H1 (cell line): ENCODE measurements around the gene RAB3IL1. TPM values are rescaled to one million over a fixed set of nuclear protein-coding genes. Genes with fewer than 3 reads are reported as not detected.

Experiments used
- CTCF ChIA-PET: fragments of 300-600 bp; sonication (Branson Sonifier 250); formaldehyde crosslinking; loops from one replicate; lab custom pipeline; 2021; ENCODE audit not compliant: partially characterized antibody; lab: Charles Lee
- POLR2A ChIA-PET: fragments of 300-600 bp; sonication (Branson Sonifier 250); formaldehyde crosslinking; loops from one replicate; lab custom pipeline; 2021; ENCODE audit warnings: inconsistent platforms; ENCODE audit not compliant: partially characterized antibody; lab: Charles Lee
- DNase-seq, 2 experiments: peaks; one replicate each; pipeline versions ENCODE4 v3.0.0 to v3.0.0-alpha.2; 2010 to 2022; ENCODE audit warnings: low spot score in 2 of 2, low read depth in 1 of 2, mixed read lengths in 1 of 2
- FAIRE-seq: peaks from 2 replicates; lab custom pipeline; 2011; peaks lifted over from hg19 to GRCh38; lab: Jason Lieb, UNC
- H2AFZ ChIP-seq: 2 replicates; pipeline ENCODE4 v1.8.1; 2012; ENCODE audit warnings: low read length, inconsistent platforms
- H2AK5ac ChIP-seq: 2 replicates; pipeline ENCODE4 v1.6.1; 2013; ENCODE audit warnings: low read depth, low read length
- H2BK120ac ChIP-seq: replicated peaks from 2 replicates; pipeline ENCODE3; 2013; ENCODE audit warnings: low read depth, low read length, inconsistent platforms
- H2BK12ac ChIP-seq: 2 replicates; pipeline ENCODE4 v1.6.1; 2013; ENCODE audit warnings: low read depth, low read length
- H2BK15ac ChIP-seq: 2 replicates; pipeline ENCODE4 v1.6.1; 2013; ENCODE audit warnings: low read length
- H2BK20ac ChIP-seq: 2 replicates; pipeline ENCODE4 v1.6.1; 2013; ENCODE audit warnings: low read length
- H2BK5ac ChIP-seq: 2 replicates; pipeline ENCODE4 v1.6.1; 2013; ENCODE audit warnings: low read depth, low read length
- H3K14ac ChIP-seq: 2 replicates; pipeline ENCODE4 v1.6.1; 2013; ENCODE audit warnings: inconsistent platforms; ENCODE audit not compliant: insufficient read length
- H3K18ac ChIP-seq: 2 replicates; pipeline ENCODE4 v1.6.1; 2013; ENCODE audit warnings: low read length; ENCODE audit errors: extremely low read depth
- H3K23ac ChIP-seq: 2 replicates; pipeline ENCODE4 v1.6.1; 2013; ENCODE audit warnings: inconsistent platforms; ENCODE audit not compliant: insufficient read length
- H3K23me2 ChIP-seq: 2 replicates; pipeline ENCODE4 v1.6.1; 2013; ENCODE audit warnings: low read depth, low read length
- H3K27ac ChIP-seq: 2 replicates; pipeline ENCODE4 v1.6.1; 2011; ENCODE audit warnings: low read depth, low read length, inconsistent platforms
- H3K27me3 ChIP-seq, 4 experiments: replicated peaks in 1 of 4; 1 replicate in 1 of 4; 2 replicates in 3 of 4; pipeline versions ENCODE4 v1.6.1 to v1.8.1; 2011 to 2013; ENCODE audit warnings: low read length in 3 of 4, mild to moderate bottlenecking in 3 of 4, inconsistent platforms in 2 of 4, mixed read lengths in 2 of 4, moderate library complexity in 1 of 4; ENCODE audit not compliant: control insufficient read depth in 3 of 4, insufficient read depth in 3 of 4; ENCODE audit errors: extremely low read depth in 1 of 4
- H3K36me3 ChIP-seq, 4 experiments: 2 replicates each; pipeline versions ENCODE4 v1.6.1 to v1.8.1; 2011 to 2013; ENCODE audit warnings: mild to moderate bottlenecking in 4 of 4, low read length in 3 of 4, moderate library complexity in 2 of 4, control low read depth in 1 of 4, inconsistent platforms in 1 of 4; ENCODE audit not compliant: insufficient read depth in 4 of 4, control insufficient read depth in 2 of 4
- H3K4ac ChIP-seq: replicated peaks from 2 replicates; pipeline ENCODE3; 2013; ENCODE audit warnings: low read length, low read depth, mixed read lengths, inconsistent platforms; ENCODE audit not compliant: insufficient read length
- H3K4me1 ChIP-seq, 4 experiments: replicated peaks in 1 of 4; 1 replicate in 1 of 4; 2 replicates in 3 of 4; pipeline versions ENCODE4 v1.6.1 to v1.8.1; 2011 to 2013; ENCODE audit warnings: low read length in 3 of 4, inconsistent platforms in 2 of 4, mixed read lengths in 1 of 4; ENCODE audit not compliant: insufficient read depth in 4 of 4, control insufficient read depth in 3 of 4
- H3K4me2 ChIP-seq, 2 experiments: 2 replicates each; pipeline versions ENCODE4 v1.6.1 to v1.8.1; 2011 to 2013; ENCODE audit warnings: low read depth in 2 of 2, low read length in 2 of 2, control low read depth in 1 of 2, inconsistent platforms in 1 of 2, mild to moderate bottlenecking in 1 of 2; ENCODE audit not compliant: insufficient read depth in 1 of 2
- H3K4me3 ChIP-seq, 4 experiments: fragments of 200-600, 300-600 bp in 1 of 4; sonication (generic), shearing (Covaris generic), sonication (Bioruptor Twin) in 1 of 4; 2 replicates each; pipeline versions ENCODE4 v1.5.1 to v1.8.1; 2011 to 2016; ENCODE audit warnings: low read length in 4 of 4, low read depth in 3 of 4, control low read depth in 2 of 4, inconsistent platforms in 2 of 4, mild to moderate bottlenecking in 2 of 4, mixed read lengths in 1 of 4, moderate library complexity in 1 of 4; ENCODE audit not compliant: insufficient read depth in 2 of 4; ENCODE audit errors: extremely low read depth in 1 of 4
- H3K56ac ChIP-seq: replicated peaks from 2 replicates; pipeline ENCODE3; 2013; ENCODE audit warnings: low read depth, mild to moderate bottlenecking, mixed read lengths, low read length, inconsistent platforms; ENCODE audit not compliant: insufficient read length
- H3K79me1 ChIP-seq: 2 replicates; pipeline ENCODE4 v1.6.1; 2013; ENCODE audit warnings: low read depth, low read length, control low read depth
- H3K79me2 ChIP-seq, 2 experiments: 2 replicates each; pipeline versions ENCODE4 v1.6.1 to v1.8.1; 2012 to 2013; ENCODE audit warnings: low read length in 2 of 2, mild to moderate bottlenecking in 2 of 2, inconsistent platforms in 1 of 2; ENCODE audit not compliant: insufficient read depth in 2 of 2, control insufficient read depth in 1 of 2
- H3K9ac ChIP-seq, 4 experiments: replicated peaks in 1 of 4; 1 replicate in 1 of 4; 2 replicates in 3 of 4; pipeline versions ENCODE4 v1.6.1 to v1.8.1; 2011 to 2013; ENCODE audit warnings: low read depth in 3 of 4, low read length in 3 of 4, control low read depth in 2 of 4, mild to moderate bottlenecking in 2 of 4, moderate library complexity in 2 of 4, inconsistent platforms in 1 of 4; ENCODE audit errors: extremely low read depth in 1 of 4
- H3K9me3 ChIP-seq, 2 experiments: 2 replicates each; pipeline versions ENCODE4 v1.6.1 to v1.8.1; 2012 to 2013; ENCODE audit warnings: mild to moderate bottlenecking in 2 of 2, moderate library complexity in 2 of 2, control low read depth in 1 of 2, inconsistent platforms in 1 of 2, low read depth in 1 of 2, low read length in 1 of 2, mixed read lengths in 1 of 2; ENCODE audit not compliant: insufficient read depth in 2 of 2
- H4K20me1 ChIP-seq, 2 experiments: replicated peaks in 1 of 2; 2 replicates each; pipeline versions ENCODE3 to v1.8.1; 2011 to 2013; ENCODE audit warnings: inconsistent platforms in 2 of 2, low read length in 2 of 2, mild to moderate bottlenecking in 1 of 2; ENCODE audit not compliant: insufficient read depth in 2 of 2, control insufficient read depth in 1 of 2
- H4K5ac ChIP-seq: 2 replicates; pipeline ENCODE4 v1.6.1; 2013; ENCODE audit warnings: low read length, low read depth, mixed read lengths, inconsistent platforms; ENCODE audit not compliant: insufficient read length
- H4K8ac ChIP-seq: 2 replicates; pipeline ENCODE4 v1.8.0; 2013; ENCODE audit warnings: mild to moderate bottlenecking, moderate library complexity, low read length, inconsistent platforms; ENCODE audit not compliant: insufficient read depth; ENCODE audit errors: extremely low read depth
- H4K91ac ChIP-seq: replicated peaks from 2 replicates; pipeline ENCODE3; 2013; ENCODE audit warnings: low read length, mixed read lengths, inconsistent platforms; ENCODE audit not compliant: insufficient read length
- ASH2L ChIP-seq: fragments of 200-600, 300-600 bp; sonication (generic); IDR thresholded peaks from one replicate; pipeline ENCODE4 v1.7.1; 2017; ENCODE audit warnings: low read length
- BACH1 ChIP-seq: IDR thresholded peaks from 2 replicates; pipeline ENCODE4 v1.6.1; 2012; ENCODE audit warnings: low read length, improper control_type of control experiment
- FOSL1 ChIP-seq: IDR thresholded peaks from 2 replicates; pipeline ENCODE4 v1.6.1; 2011; ENCODE audit warnings: mild to moderate bottlenecking, low read depth, low read length, moderate library complexity; ENCODE audit not compliant: insufficient read depth
- JUND ChIP-seq: IDR thresholded peaks from 2 replicates; pipeline ENCODE4 v1.6.1; 2011; ENCODE audit warnings: mild to moderate bottlenecking, improper control_type of control experiment, low read length
- POLR2AphosphoS5 ChIP-seq: IDR thresholded peaks from 2 replicates; pipeline ENCODE4 v1.6.1; 2011; ENCODE audit warnings: low read depth, low read length
- SIN3A ChIP-seq, 2 experiments: IDR thresholded peaks in 1 of 2; conservative IDR thresholded peaks in 1 of 2; 2 replicates each; pipeline ENCODE4 v1.6.1; 2011 to 2012; ENCODE audit warnings: low read length in 2 of 2, improper control_type of control experiment in 1 of 2, low read depth in 1 of 2, mild to moderate bottlenecking in 1 of 2
- TAF7 ChIP-seq: optimal IDR thresholded peaks from 2 replicates; pipeline ENCODE3; 2011; ENCODE audit warnings: low read depth, mild to moderate bottlenecking, inconsistent platforms, low read length, moderate library complexity, borderline replicate concordance
- TCF12 ChIP-seq: IDR thresholded peaks from 2 replicates; pipeline ENCODE4 v1.6.1; 2011; ENCODE audit warnings: low read depth, mild to moderate bottlenecking, low read length
- YY1 ChIP-seq: IDR thresholded peaks from 2 replicates; pipeline ENCODE4 v1.6.1; 2011; ENCODE audit warnings: low read depth, mild to moderate bottlenecking, low read length
- WGBS, 2 experiments: shearing (Covaris generic) in 1 of 2; methylation state at CpG; one replicate each; pipeline versions ENCODE4 v1.1.6 to v1.1.7; 2013 to 2015; ENCODE audit warnings: low lambda C conversion rate in 2 of 2, mixed read lengths in 2 of 2, inconsistent platforms in 1 of 2, low coverage in 1 of 2, missing lambda C conversion rate in 1 of 2; ENCODE audit not compliant: insufficient replicate concordance in 2 of 2, insufficient coverage in 1 of 2, insufficient read length in 1 of 2; ENCODE audit errors: extremely low coverage in 1 of 2, missing lambda C conversion rate in 1 of 2; 5-methylcytosine and 5-hydroxymethylcytosine counted together
- polyA plus RNA-seq, 7 experiments: library from polyadenylated mRNA; depleted of rRNA in 3 of 7; stranded (reverse) in 5 of 7; unstranded in 2 of 7; fragments of >200 nt in 5 of 7; fragments of 200-250 nt in 2 of 7; gene quantifications; 1 replicate in 5 of 7; 2 replicates in 1 of 7; 4 replicates in 1 of 7; pipeline versions ENCODE4 v1.2.1 to v1.2.3, GENCODE V29; 2011 to 2013; ENCODE audit warnings: missing spikeins in 2 of 7, mixed read lengths in 2 of 7
- total RNA-seq: library from RNA; stranded (reverse); fragmentation: NEBNext Ultra II Directional; extraction: Animal tissue kit (Norgen Biotek cat#: 25700); gene quantifications from 2 replicates; pipeline ENCODE4 v1.2.1, GENCODE V29; 2021

The RAB3IL1 gene
- total and polyA plus RNA-seq, 2 of the 8 experiments (the other 6 are each of a cell fraction or from before 2014, with no cell fraction given), result 6.8 to 7.9 TPM

DNA sequence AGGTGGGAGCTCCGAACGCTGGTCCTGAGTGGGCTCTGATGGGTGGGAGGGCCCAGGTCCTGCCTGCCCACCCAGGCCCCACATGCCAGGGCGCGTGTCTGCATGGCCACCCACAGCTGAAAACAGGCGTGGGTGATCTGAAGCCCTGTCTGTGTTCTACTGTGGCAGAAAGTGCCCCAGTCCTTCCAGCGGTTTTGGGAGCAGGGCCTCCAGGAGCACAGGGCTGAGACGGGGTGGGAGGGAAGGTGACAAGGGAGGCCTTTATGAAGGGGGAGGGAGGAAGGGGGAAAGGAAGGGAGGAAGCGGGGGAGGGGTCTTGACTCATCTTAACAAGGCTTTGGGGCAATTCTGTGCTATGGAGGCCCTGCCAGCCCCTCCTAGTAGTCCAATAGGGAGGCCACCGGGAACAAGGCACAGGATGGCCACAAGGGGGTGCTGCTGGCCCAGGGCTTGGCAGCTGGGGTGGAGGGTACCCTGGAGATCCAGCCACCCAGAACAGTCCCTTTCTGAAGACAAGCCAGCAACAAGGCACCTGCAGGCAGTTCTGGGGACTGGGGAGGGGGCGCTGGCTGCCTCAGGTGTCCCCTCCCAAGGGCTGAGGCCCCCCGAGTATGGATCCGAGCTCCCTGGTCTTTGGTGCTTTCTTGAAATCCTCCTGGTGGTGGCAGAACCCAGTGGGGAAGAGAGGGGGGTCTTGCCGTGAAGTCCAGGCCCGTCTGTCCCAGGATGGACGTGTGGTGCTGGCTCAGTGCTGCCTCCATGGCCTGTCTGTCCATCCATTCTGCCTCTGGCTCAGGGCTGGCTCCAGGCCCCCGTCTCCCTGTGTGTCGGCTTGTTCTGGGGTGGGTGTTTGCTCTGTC is 19.7 kb downstream of the RAB3IL1 start:
- Histone ChIP-seq H3K4me3 (no peak overlapping the region), H2BK15ac (no peak overlapping the region; the same call in 1 of the 2 replicates), H2BK5ac (no peak overlapping the region), H3K23ac (no peak overlapping the region), H3K36me3 (no peaks in the 10 kb centered on the region), H3K4ac (no peak overlapping the region), H2BK120ac (no peak overlapping the region), H3K27ac (0 out of 2 replicates have a peak overlapping the region, but pooled peaks have one; percentile 2), H4K5ac (no peak overlapping the region), H4K20me1 (no peaks in the 10 kb centered on the region), H3K23me2 (no peaks in the 10 kb centered on the region), H3K79me2 (no peaks in the 10 kb centered on the region), H3K9ac (no peak overlapping the region), H3K27me3 (no peaks in the 10 kb centered on the region), H4K8ac (no peak overlapping the region; the same call in 1 of the 2 replicates), H3K4me1 (peaks cover 0 to 11% (median 2%) of the 10 kb centered on the region in 4 experiments; a peak in 3 of 7 replicates), H3K56ac (no peak overlapping the region), H4K91ac (peak overlapping the region; percentile 41), H2BK12ac (0 out of 2 replicates have a peak overlapping the region, but pooled peaks have one; percentile 68), H3K14ac (no peak overlapping the region), H2AK5ac (no peak overlapping the region), H2AFZ (no peak overlapping the region), H2BK20ac (no peak overlapping the region), H3K9me3 (no peaks in the 10 kb centered on the region), H3K4me2 (no peak overlapping the region), H3K18ac (no peak overlapping the region), H3K79me1 (no peaks in the 10 kb centered on the region)
- DNase-seq (peak; percentile 63 to 98), FAIRE-seq (no peak)
- POLR2A ChIA-PET, result interaction anchor here (0.9 to 15.5 kb wide), 10 partner anchors 12 to 184 kb away, joined by 3 to 137 read pairs (median 4); partner anchors contain the start of genes BEST1 and FTH1
- WGBS, 2 experiments, result 80% methylated on average over 14 of the region's 17 CpGs; no CpG with 5 or more reads in 1 of the 2 experiments
- CTCF ChIA-PET, result interaction anchor here (0.6 to 23.2 kb wide), 55 partner anchors 13 to 332 kb away, joined by 3 to 658 read pairs (median 6); partner anchors contain the start of genes BEST1, FTH1 and RAB3IL1
- TF ChIP-seq FOSL1 (no peak), TCF12 (no peak), YY1 (peak; percentile 60; the same call in 1 of the 2 replicates), ASH2L (no peak), JUND (peak; percentile 34; the same call in 1 of the 2 replicates), POLR2AphosphoS5 (no peak), SIN3A (conservative IDR thresholded peaks at IDR 0.05 in 1 of 2, IDR thresholded peaks at IDR 0.05 in 1 of 2; ENCODE audit: low read depth in 1 of 2, low read length in 2 of 2) (0 out of 4 replicates have a peak, but pooled peaks of 1 of the 2 experiments have one; percentile 21), TAF7 (no peak), BACH1 (peak; percentile 35; the same call in 1 of the 2 replicates)
